Panc1 (cell line): ENCODE results near the gene SEL1L3. TPM values are rescaled to one million over a fixed set of nuclear protein-coding genes. Genes with fewer than 3 reads are reported as not detected.

ENCODE experiments used
- ATAC-seq: fragments of 200-7000 bp; cut with Tn5 transposase; 2 replicates; pipeline ENCODE4 v1.9.1; 2020; ENCODE audit warnings: mild to moderate bottlenecking, moderate library complexity
- BruUV-seq: library from RNA; stranded (reverse); fragments of 400-500 nt; replicated peaks from 2 replicates; lab custom pipeline; 2021; lab: Mats Ljungman, UMichigan
- CTCF ChIA-PET: fragments of 300-600 bp; sonication (Branson Sonifier 250); formaldehyde crosslinking; loops from one replicate; lab custom pipeline; 2022; ENCODE audit warnings: antibody characterized with exemption; lab: Charles Lee
- POLR2A ChIA-PET: fragments of 300-600 bp; sonication (Branson Sonifier 250); formaldehyde crosslinking; loops from one replicate; lab custom pipeline; 2022; ENCODE audit warnings: antibody characterized with exemption; lab: Charles Lee
- DNase-seq: peaks from one replicate; pipeline ENCODE4 v3.0.0-alpha.2; 2010; ENCODE audit warnings: low read depth, low spot score
- H3K27ac ChIP-seq: 2 replicates; pipeline ENCODE4 v1.5.1; 2011; ENCODE audit warnings: mild to moderate bottlenecking, low read length, inconsistent platforms
- H3K27me3 ChIP-seq: fragments of 200-500 bp; sonication (Bioruptor generic); 2 replicates; pipeline ENCODE4 v1.6.0; 2014; ENCODE audit warnings: low read length, inconsistent platforms; ENCODE audit not compliant: control insufficient read depth, insufficient read depth
- H3K36me3 ChIP-seq: fragments of 200-500 bp; sonication (Bioruptor generic); 2 replicates; pipeline ENCODE4 v1.5.1; 2014; ENCODE audit warnings: inconsistent platforms, mild to moderate bottlenecking, low read length, moderate library complexity; ENCODE audit not compliant: control insufficient read depth, insufficient read depth
- H3K4me1 ChIP-seq: 2 replicates; pipeline ENCODE4 v1.5.1; 2011; ENCODE audit warnings: inconsistent platforms, mild to moderate bottlenecking, low read length, moderate library complexity; ENCODE audit not compliant: control insufficient read depth, insufficient read depth
- H3K4me3 ChIP-seq, 2 experiments: 2 replicates each; pipeline ENCODE4 v1.5.1; 2011 to 2012; ENCODE audit warnings: low read depth in 2 of 2, low read length in 2 of 2, mild to moderate bottlenecking in 2 of 2, inconsistent platforms in 1 of 2, moderate library complexity in 1 of 2
- H3K9me3 ChIP-seq: fragments of 200-500 bp; sonication (Bioruptor generic); 2 replicates; pipeline ENCODE4 v1.5.1; 2014; ENCODE audit warnings: low read depth, mild to moderate bottlenecking, inconsistent platforms, low read length, moderate library complexity; ENCODE audit not compliant: control insufficient read depth, insufficient read depth
- POLR2AphosphoS5 ChIP-seq: IDR thresholded peaks from 2 replicates; pipeline ENCODE4 v1.6.1; 2012; ENCODE audit warnings: mild to moderate bottlenecking, low read depth, low read length, moderate library complexity
- SIN3A ChIP-seq: IDR thresholded peaks from 2 replicates; pipeline ENCODE4 v1.6.1; 2012; ENCODE audit warnings: low read depth, mild to moderate bottlenecking, low read length, moderate library complexity, borderline replicate concordance; ENCODE audit not compliant: insufficient read depth
- TCF7L2 ChIP-seq: IDR thresholded peaks from 2 replicates; pipeline ENCODE4 v1.6.1; 2011; ENCODE audit warnings: mild to moderate bottlenecking, low read depth, low read length, inconsistent platforms
- in situ Hi-C: cut with HindIII; loops from 2 replicates; pipeline ENCODE4 v1.10.0; 2016; ENCODE audit warnings: low sequenced_read_pairs, low pct_unique_long_range_greater_than_20kb
- intact Hi-C: fragments of 100-400 bp; cut with micrococcal nuclease; formaldehyde crosslinking; loops from one replicate; pipeline ENCODE4 v1.10.0; 2022; ENCODE audit not compliant: unreplicated experiment
- total RNA-seq: library from RNA; stranded (reverse); gene quantifications from one replicate; pipeline ENCODE4 v1.2.1, GENCODE V29; 2021; ENCODE audit not compliant: unreplicated experiment
- TF ChIP-seq, protein P1 (sequence below): fragments of 450-650 bp; IDR thresholded peaks from 2 replicates; pipeline ENCODE4 v1.5.1; 2017; ENCODE audit warnings: mild to moderate bottlenecking
- TF ChIP-seq, protein P2 (sequence below), 2 experiments: IDR thresholded peaks; 2 replicates each; pipeline ENCODE4 v1.6.1; 2011 to 2012; ENCODE audit warnings: low read depth in 2 of 2, control low read depth in 1 of 2, low read length in 1 of 2, mild to moderate bottlenecking in 1 of 2, moderate library complexity in 1 of 2; ENCODE audit not compliant: insufficient read depth in 1 of 2

Gene SEL1L3
- total RNA-seq, 1 experiment from 2014 or later: 1.1 TPM

DNA sequence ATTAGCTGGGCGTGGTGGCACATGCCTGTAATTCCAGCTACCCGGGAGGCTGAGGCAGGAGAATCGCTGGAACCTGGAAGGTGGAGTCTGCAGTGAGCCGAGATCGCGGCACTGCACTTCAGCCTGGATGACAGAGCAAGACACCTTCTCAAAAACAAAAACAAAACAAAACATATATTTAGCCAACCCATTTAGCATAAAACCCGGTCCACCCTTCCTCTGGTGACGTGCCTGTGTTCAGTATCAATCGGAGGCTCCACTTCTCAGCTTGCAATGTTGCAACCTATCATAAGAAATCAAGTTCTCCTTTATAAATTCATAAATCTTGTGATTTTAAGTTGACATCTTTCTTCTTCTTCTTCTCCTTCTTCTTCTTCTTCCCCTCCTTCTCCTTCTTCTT, 133.2 kb downstream of the SEL1L3 start:
- Histone ChIP-seq H3K9me3 (no peaks in the 10 kb centered on the region), H3K36me3 (no peaks in the 10 kb centered on the region), H3K27me3 (no peaks in the 10 kb centered on the region), H3K27ac (no peak overlapping the region), H3K4me3 (no peak overlapping the region), H3K4me1 (no peaks in the 10 kb centered on the region)
- CTCF ChIA-PET: no interaction called here
- intact Hi-C loops (no loop called here), in situ Hi-C loops (no loop called here)
- DNase-seq (no peak), ATAC-seq (no peak)
- BruUV-seq: no TSS peak
- TF ChIP-seq TCF7L2 (no peak), SIN3A (no peak), POLR2AphosphoS5 (no peak)
- TF ChIP-seq, protein P1, sequence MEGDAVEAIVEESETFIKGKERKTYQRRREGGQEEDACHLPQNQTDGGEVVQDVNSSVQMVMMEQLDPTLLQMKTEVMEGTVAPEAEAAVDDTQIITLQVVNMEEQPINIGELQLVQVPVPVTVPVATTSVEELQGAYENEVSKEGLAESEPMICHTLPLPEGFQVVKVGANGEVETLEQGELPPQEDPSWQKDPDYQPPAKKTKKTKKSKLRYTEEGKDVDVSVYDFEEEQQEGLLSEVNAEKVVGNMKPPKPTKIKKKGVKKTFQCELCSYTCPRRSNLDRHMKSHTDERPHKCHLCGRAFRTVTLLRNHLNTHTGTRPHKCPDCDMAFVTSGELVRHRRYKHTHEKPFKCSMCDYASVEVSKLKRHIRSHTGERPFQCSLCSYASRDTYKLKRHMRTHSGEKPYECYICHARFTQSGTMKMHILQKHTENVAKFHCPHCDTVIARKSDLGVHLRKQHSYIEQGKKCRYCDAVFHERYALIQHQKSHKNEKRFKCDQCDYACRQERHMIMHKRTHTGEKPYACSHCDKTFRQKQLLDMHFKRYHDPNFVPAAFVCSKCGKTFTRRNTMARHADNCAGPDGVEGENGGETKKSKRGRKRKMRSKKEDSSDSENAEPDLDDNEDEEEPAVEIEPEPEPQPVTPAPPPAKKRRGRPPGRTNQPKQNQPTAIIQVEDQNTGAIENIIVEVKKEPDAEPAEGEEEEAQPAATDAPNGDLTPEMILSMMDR: no peak
- TF ChIP-seq, protein P2, sequence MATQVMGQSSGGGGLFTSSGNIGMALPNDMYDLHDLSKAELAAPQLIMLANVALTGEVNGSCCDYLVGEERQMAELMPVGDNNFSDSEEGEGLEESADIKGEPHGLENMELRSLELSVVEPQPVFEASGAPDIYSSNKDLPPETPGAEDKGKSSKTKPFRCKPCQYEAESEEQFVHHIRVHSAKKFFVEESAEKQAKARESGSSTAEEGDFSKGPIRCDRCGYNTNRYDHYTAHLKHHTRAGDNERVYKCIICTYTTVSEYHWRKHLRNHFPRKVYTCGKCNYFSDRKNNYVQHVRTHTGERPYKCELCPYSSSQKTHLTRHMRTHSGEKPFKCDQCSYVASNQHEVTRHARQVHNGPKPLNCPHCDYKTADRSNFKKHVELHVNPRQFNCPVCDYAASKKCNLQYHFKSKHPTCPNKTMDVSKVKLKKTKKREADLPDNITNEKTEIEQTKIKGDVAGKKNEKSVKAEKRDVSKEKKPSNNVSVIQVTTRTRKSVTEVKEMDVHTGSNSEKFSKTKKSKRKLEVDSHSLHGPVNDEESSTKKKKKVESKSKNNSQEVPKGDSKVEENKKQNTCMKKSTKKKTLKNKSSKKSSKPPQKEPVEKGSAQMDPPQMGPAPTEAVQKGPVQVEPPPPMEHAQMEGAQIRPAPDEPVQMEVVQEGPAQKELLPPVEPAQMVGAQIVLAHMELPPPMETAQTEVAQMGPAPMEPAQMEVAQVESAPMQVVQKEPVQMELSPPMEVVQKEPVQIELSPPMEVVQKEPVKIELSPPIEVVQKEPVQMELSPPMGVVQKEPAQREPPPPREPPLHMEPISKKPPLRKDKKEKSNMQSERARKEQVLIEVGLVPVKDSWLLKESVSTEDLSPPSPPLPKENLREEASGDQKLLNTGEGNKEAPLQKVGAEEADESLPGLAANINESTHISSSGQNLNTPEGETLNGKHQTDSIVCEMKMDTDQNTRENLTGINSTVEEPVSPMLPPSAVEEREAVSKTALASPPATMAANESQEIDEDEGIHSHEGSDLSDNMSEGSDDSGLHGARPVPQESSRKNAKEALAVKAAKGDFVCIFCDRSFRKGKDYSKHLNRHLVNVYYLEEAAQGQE (IDR thresholded peaks at IDR 0.05; ENCODE audit: insufficient read depth in 1 of 2, low read depth in 2 of 2, low read length in 1 of 2): no peak
- POLR2A ChIA-PET: no interaction called here

DNA sequence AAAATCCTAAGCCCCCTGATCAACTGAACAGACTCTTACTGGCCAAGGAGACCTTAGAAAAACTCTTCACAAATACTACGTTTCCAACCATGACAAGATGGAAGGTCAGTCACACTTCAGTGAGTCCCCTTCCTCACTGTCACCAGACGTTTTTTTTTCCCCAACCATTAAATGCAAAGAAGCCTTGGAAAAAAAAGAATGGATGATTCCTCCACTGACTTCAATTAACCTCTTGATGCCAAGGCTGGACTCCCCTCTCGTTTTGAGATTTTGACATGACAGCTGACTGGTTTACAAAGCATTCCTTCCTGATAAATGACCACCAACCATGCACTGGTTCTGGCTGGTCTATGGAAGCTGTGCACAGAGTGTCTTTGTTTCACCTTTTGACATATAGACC, 133.9 kb downstream of the SEL1L3 start:
- no peaks in the 10 kb centered on the region for H3K4me1 ChIP-seq
- intact Hi-C loops: no loop called here
- TF ChIP-seq POLR2AphosphoS5 (no peak), TCF7L2 (no peak), SIN3A (no peak)
- TF ChIP-seq, protein P2 (IDR thresholded peaks at IDR 0.05; ENCODE audit: insufficient read depth in 1 of 2, low read depth in 2 of 2, low read length in 1 of 2): no peak
- TF ChIP-seq, protein P1: no peak
- DNase-seq: no peak
- H3K27ac ChIP-seq: no peak overlapping the region
- ATAC-seq: no peak
- in situ Hi-C loops: no loop called here
- H3K36me3 ChIP-seq: no peaks in the 10 kb centered on the region
- no peak overlapping the region for H3K4me3 ChIP-seq
- no peaks in the 10 kb centered on the region for H3K27me3 ChIP-seq
- ChIA-PET CTCF (no interaction called here), POLR2A (no interaction called here)
- no peaks in the 10 kb centered on the region for H3K9me3 ChIP-seq
- BruUV-seq: no TSS peak
